MM.1S (cell line): Measurements from ENCODE around the gene PLA1A.

Experiments
- EZH2 ChIP-seq: fragments of 300-600 bp; sonication (generic); optimal IDR thresholded peaks from 2 replicates; pipeline ENCODE3; 2017; ENCODE audit warnings: low read depth, mild to moderate bottlenecking, antibody characterized with exemption, low read length, mixed read lengths
- TF ChIP-seq, protein P1 (sequence below): fragments of 300-600 bp; sonication (generic); IDR thresholded peaks from 2 replicates; pipeline ENCODE4 v1.5.1; 2016; ENCODE audit warnings: antibody characterized with exemption, low read length, mixed read lengths

DNA sequence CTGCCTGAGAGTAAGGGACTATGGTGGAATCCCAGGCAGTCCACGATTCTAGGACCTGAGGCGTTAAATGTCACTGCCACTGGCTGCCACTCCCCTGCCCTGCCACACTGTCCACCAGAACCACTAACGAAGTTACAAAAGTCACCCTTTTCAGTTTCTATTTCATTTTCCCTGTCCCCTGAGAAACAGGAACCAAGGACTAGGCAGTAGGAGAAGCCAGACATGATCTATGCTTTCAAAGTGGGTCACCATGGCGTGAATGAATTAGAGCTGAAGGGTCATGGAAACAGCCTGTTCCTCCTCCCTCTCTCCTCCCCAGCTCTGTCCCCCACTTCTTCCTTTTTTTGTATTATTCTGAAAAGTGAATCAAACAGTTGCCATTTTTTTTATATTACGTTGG, 27.5 kb upstream of the PLA1A start:
- TF ChIP-seq, protein P1, sequence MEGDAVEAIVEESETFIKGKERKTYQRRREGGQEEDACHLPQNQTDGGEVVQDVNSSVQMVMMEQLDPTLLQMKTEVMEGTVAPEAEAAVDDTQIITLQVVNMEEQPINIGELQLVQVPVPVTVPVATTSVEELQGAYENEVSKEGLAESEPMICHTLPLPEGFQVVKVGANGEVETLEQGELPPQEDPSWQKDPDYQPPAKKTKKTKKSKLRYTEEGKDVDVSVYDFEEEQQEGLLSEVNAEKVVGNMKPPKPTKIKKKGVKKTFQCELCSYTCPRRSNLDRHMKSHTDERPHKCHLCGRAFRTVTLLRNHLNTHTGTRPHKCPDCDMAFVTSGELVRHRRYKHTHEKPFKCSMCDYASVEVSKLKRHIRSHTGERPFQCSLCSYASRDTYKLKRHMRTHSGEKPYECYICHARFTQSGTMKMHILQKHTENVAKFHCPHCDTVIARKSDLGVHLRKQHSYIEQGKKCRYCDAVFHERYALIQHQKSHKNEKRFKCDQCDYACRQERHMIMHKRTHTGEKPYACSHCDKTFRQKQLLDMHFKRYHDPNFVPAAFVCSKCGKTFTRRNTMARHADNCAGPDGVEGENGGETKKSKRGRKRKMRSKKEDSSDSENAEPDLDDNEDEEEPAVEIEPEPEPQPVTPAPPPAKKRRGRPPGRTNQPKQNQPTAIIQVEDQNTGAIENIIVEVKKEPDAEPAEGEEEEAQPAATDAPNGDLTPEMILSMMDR = no peak
- no peak for TF ChIP-seq EZH2
